ENCODE results near the gene HTRA2. TPM values are rescaled to one million over a fixed set of nuclear protein-coding genes. Genes with fewer than 3 reads are reported as not detected.

The HTRA2 gene
- total and polyA plus RNA-seq, 9 of the 15 experiments (the other 6 are each of a cell fraction or from before 2014, with no cell fraction given), result 54.2 to 71.2 (median 65.8) TPM

- Histone ChIP-seq H3K27me3 (ENCODE audit: control insufficient read depth in 2 of 2, insufficient read depth in 2 of 2, low read length in 2 of 2) (no peaks in the 10 kb centered on the region), H3K4me1 (replicated peaks in 1 of 2; ENCODE audit: control insufficient read depth in 2 of 2, insufficient read depth in 2 of 2, low read length in 2 of 2) (peaks cover 25 to 66% of the 10 kb centered on the region in 2 experiments)
- TF ChIP-seq ZFP36 (IDR thresholded peaks at IDR 0.05; ENCODE audit: low read depth, low read length, partially characterized antibody), result peak; percentile 60
- no peak for TF ChIP-seq POLR2AphosphoS5 (IDR thresholded peaks at IDR 0.05; ENCODE audit: control insufficient read depth, insufficient read depth, low read depth, low read length)
- no peak for TF ChIP-seq SAP30 (IDR thresholded peaks at IDR 0.05; ENCODE audit: borderline replicate concordance, insufficient read depth, low read depth, low read length, poor library complexity, severe bottlenecking)
- no peak for TF ChIP-seq ZNF395 (CRISPR knock-in tag; IDR thresholded peaks at IDR 0.05)
- TF ChIP-seq POLR2B (IDR thresholded peaks at IDR 0.05; ENCODE audit: low read depth, partially characterized antibody), result no peak
- TF ChIP-seq BCOR (IDR thresholded peaks at IDR 0.05), result peak; percentile 54; the same call in 1 of the 2 replicates
- TF ChIP-seq ELF2 (CRISPR knock-in tag; IDR thresholded peaks at IDR 0.05), result no peak
- TF ChIP-seq PHB2 (IDR thresholded peaks at IDR 0.05; ENCODE audit: low read depth), result no peak
- no peak for TF ChIP-seq ARID3A (IDR thresholded peaks at IDR 0.05; ENCODE audit: borderline replicate concordance, low read depth, low read length)
- no peak for TF ChIP-seq PML (IDR thresholded peaks at IDR 0.05; ENCODE audit: low read length)
- TF ChIP-seq BRD9 (IDR thresholded peaks at IDR 0.05; ENCODE audit: low read depth, partially characterized antibody), result no peak
- TF ChIP-seq NR0B1 (IDR thresholded peaks at IDR 0.05; ENCODE audit: partially characterized antibody), result no peak
- no peak for TF ChIP-seq USF1 (CRISPR knock-in tag; IDR thresholded peaks at IDR 0.05)
- no peak for TF ChIP-seq ZNF445 (CRISPR knock-in tag; IDR thresholded peaks at IDR 0.05; ENCODE audit: low read depth)
These were observed 22.5 kb downstream of the HTRA2 start for GRCh38 chr2:74551942-74552913.

More at GRCh38 chr2:74551942-74552913, 22.5 kb downstream of the HTRA2 start:
- H3K36me3 ChIP-seq (ENCODE audit: control insufficient read depth, insufficient read depth, low read length), result peaks cover 13% of the 10 kb centered on the region; the same call in 1 of the 3 replicates
- ChIA-PET POLR2A (interaction anchor here (0.5 to 1.3 kb wide), 2 partner anchors 25 to 148 kb away, joined by 3 to 4 read pairs; no protein-coding TSS in a partner anchor), CTCF (ENCODE audit: low intra/inter-chr PET ratio) (no interaction called here)
- H3K4me2 ChIP-seq (ENCODE audit: insufficient read depth, low read length), result no peak overlapping the region
- BruUV-seq (replicated peaks), result no TSS peak
- no peak for ATAC-seq
- no peak overlapping the region for H3K4me3 ChIP-seq
- no peak overlapping the region for H3K27ac ChIP-seq (ENCODE audit: extremely low read depth, low read depth, low read length)
- DNase-seq (ENCODE audit: extremely low read depth in 1 of 4, low spot score in 3 of 4), result no peak
- in situ Hi-C loops (cut with MboI) (no loop called here), intact Hi-C loops (cut with micrococcal nuclease) (no loop called here)
- 73% methylated on average over 16 of the region's 21 CpGs for WGBS (ENCODE audit: insufficient coverage, low coverage, missing lambda C conversion rate)
- no peaks in the 10 kb centered on the region for H4K20me1 ChIP-seq (replicated peaks; ENCODE audit: control insufficient read depth, insufficient read depth, low read length)
- H3K9me3 ChIP-seq (replicated peaks; ENCODE audit: control insufficient read depth, insufficient read depth, low read depth, low read length), result no peaks in the 10 kb centered on the region
- FAIRE-seq, result peak; percentile 60
- peak overlapping the region; percentile 49 for H2AFZ ChIP-seq (ENCODE audit: low read depth, low read length)
- peak overlapping the region; percentile 3 to 76; a peak in 3 of 4 replicates for H3K9ac ChIP-seq (ENCODE audit: insufficient read depth in 1 of 2, low read depth in 2 of 2, low read length in 2 of 2)
- H3K79me2 ChIP-seq (ENCODE audit: control insufficient read depth, insufficient read depth, low read length), result peaks cover 16% of the 10 kb centered on the region; the same call in 2 of the 3 replicates
- H3K9me1 ChIP-seq (ENCODE audit: control insufficient read depth, insufficient read depth, low read length), result no peaks in the 10 kb centered on the region

All from K562 (cell line).